GM19467 (cell line): ENCODE data around the gene RNASEH2B.
A peak's percentile ranks its signal among the peaks of the same experiment; 100 is the strongest.

ENCODE experiments used
- ATAC-seq: cut with Tn5 transposase; IDR thresholded peaks from one replicate; pipeline ENCODE4 v1.9.1; 2021; ENCODE audit warnings: mild to moderate bottlenecking, moderate library complexity; ENCODE audit not compliant: unreplicated experiment

The RNASEH2B gene

DNA sequence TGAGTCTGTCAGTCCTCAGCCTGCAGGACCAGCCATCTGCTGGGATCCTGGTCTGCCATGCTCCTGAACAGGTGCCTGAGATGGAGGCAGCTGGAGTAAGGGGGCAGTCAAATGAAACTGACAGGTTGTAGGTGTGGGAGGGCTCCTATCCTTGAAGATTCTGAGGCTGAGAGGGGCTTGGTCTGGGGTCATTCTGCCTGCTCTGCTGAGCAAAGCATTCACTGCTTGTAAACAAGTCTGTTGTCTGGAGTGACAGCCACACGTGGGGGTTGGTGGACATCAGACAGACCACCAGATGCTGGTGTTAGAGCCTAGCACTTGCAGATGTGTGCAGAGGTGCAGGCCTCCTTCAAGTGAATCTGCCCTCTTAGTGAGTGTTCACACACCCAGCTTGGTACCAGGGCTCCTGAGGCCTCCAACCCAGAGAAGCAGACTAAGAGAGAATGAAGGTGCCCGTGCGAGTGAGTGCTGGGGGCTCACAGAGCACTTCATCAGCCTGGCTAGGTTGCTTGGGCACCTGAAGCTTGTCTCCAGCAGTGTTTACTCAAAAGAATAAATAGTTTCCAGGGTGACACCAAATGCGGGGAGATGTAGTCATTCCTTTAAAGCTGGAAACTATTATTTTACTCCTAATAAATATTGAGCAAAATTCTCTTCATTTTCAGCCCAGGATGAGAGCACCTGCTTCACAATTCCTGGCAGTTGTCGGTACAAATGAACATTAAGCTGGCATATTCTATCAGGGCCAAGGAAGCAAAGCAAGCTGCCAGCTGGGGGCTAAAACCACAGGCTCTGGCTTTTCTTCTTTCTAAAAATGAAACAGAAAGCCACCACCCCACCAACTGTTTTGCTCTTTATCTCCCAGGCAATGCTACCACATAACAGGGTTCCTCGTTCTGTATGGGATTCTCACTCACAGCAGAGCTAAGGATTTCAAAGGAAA is 82.3 kb downstream of the RNASEH2B start:
- ATAC-seq = peak; percentile 69

DNA sequence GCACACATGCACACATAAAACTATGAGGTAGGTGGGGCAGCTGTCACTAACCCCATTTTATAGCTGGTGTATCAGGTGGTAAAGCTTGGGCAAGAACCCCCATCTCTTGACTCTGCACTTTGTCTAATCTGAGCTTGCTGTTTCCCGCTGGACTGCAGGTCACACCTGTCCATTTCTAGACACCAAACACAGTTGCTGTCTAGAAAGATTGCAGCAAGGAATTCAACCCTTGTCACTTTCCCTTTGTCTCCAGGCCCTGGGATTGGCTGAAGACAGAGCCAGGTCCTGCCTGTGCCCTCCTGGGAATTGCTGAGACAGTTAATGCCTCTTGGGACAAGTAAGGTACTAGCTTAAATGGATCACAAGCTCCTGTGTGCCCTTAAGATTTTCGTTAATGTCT is 83.8 kb downstream of the RNASEH2B start:
- no peak for ATAC-seq

DNA sequence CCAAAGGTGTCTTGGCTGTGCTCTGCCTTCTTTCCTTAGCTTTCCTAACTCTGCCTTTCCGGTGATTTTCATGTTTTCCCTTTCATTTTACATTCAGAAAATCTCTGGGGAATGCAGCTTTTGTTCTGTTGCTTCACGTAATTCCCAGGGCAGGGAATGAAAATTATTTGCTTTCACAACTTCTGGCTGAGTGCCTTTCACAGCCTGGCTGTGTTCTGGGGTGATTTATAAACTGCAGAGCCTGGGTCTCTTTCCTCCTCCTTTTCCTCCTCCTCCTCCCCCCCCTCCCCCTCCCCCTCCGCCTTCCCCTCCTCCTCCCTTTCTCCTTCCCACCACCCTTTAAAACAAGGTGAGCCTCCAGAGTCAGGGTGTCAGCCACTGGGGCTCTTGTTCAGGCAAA is 84.3 kb downstream of the RNASEH2B start:
- ATAC-seq = no peak

DNA sequence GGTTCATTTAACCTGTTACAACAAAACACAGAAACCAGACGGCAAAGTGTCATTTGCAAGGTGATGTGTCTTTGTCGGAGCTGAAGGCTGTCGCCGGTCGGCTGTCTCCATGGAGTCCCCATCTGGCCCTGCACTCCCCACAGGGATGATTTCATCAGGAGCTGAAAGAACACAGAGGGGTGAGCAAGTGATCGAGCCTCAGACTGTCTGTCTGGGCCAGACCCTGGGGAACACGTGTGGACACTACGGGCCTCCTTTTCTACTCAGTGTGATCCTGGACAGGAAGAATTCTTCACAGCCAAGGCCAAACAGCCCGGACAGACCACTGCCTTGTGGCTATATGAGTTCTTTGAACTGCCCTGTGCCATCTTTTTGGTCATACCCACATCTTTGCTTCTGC is 85.1 kb downstream of the RNASEH2B start:
- no peak for ATAC-seq

DNA sequence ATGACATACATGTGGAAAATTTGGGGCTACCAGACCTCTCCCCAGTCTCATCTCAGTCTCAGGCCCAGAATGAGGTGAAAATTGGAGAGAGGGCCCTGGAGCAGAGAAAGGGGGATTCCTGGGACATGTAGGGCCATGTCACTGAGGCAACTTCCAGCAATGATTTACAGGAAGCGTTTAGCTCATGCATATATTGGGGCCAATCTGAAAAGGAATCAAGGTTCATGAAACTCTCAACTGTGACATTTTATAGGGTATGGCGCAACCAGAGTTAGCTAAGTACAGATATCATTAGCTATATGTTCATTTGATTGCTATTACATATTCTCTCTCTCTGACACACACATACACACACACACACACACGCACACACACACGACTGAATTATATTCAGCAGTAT is 86.3 kb downstream of the RNASEH2B start:
- ATAC-seq = no peak

DNA sequence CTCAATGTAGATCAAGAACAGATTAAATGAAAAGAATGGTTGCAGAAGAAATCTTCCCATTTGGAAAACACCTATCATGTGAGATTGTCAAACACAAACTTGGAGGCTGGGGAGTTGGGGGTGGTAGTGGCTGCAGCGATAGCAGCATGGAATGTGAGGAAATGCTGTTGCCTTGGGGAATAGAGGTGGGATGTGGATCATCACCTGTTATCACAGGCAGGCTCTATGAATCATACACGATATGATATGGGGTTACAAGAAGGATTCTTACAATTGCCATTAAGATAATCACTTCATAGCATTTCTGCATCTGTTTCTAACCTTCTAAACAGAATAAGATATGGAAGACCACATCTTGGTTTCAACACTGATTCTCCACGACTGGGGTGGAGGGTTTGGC is 88.7 kb downstream of the RNASEH2B start:
- no peak for ATAC-seq

DNA sequence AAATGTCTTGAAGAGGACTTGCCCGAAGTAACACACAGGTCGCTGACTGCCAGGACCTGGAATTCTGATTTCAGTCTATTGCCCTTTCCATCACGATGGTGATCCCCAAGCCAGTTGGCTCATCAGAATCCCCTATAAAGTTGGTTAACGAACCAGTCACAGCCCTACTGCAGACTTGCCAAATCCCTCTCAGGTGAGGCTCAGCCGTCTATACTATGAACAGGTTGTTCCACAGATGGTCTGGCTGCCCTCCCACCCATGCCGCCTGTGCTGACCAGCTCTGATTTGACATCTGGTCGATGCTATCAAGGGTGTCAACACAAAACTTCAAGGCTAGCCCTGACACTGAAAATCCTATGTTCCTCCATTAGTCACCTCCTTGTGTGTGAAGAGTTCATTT is 90.0 kb downstream of the RNASEH2B start:
- no peak for ATAC-seq

DNA sequence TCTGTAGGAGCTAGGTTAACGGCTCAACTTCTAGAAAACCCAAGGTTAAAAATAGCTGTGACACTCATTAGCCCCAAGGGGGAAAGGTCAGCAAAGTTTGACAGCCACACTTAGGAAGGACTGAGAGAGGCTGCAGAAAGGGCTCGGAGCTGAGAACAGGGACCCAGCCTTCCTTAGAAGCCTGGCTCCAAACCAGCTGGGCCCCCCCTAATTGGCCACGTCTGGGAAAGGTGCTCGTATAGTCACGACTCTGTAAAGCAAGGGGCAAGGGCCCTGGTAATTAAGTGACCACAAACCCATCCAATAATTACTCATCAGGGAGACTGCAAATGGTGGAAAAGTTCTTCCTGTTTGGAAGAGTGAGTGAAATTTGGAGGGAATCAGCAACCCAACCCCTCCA is 90.5 kb downstream of the RNASEH2B start:
- ATAC-seq = no peak

DNA sequence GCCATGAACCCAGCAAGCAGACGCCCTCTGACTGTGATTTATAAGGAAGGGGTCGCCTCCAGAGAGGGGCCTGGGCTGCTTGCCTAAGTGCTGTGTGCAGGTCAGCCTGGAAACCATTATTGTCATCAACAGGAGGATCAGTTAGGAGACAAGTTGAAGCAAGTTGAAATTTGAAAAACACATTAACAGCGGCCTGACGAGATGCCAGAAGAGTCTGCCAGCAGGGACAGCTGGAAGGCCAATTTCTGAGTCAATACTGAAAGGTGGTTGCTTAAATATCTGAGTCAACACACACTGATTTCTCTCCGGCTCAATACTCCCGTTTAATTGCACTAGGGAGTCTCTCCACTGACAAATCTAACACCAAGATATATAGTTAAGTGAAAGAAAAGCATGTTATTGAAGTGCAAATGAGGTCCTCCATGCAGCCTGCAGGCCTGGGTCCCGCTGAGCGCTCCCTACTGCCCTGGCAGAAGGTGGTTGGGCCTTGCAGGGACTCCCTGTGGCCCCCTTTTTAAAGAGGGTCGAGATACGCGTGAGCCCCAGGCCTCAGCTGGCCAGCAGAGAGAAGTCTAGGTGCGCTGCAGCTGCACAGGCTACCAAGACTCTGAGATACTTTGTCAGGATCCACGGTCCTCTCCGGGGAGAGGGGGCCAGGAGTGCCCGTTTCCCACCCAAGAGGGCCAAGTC is 91.1 kb downstream of the RNASEH2B start:
- no peak for ATAC-seq

DNA sequence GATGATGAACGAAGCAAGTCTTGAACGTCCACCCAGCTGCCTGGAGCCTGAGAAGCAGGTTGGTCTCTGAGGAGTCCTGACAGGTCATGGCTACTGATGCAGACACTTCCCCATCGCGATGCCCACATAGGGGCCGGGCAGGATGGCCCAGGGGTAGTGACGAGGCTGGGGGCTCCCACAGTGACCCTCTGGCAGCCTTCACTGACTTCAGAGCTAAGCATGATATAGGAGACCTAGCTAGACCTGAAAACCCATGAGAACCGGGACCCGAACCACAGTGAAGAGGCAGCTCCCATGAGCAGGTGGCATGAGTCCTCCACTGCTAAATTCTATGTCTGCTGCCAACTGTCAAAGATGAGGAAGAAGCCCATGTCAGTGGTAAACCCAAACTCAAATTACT is 91.7 kb downstream of the RNASEH2B start:
- no peak for ATAC-seq

DNA sequence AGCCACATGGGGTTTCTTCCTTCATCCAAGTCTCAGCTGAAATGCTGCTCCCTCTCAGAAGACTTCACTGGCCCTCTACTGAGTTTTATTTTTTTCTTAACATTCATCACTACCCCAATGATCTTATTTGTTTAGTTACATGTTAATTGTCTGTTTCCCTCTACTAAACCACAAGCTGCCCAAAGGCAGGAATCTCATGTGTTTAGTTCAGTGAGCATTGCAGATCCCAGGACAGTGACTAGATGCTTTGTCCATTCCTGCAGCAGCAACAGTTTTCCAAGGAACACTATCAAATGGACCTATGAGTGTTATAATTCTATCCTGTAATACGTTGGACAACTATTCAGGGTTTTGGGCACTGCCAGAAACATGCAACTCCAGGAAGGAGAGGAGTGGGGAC is 93.1 kb downstream of the RNASEH2B start:
- no peak for ATAC-seq

DNA sequence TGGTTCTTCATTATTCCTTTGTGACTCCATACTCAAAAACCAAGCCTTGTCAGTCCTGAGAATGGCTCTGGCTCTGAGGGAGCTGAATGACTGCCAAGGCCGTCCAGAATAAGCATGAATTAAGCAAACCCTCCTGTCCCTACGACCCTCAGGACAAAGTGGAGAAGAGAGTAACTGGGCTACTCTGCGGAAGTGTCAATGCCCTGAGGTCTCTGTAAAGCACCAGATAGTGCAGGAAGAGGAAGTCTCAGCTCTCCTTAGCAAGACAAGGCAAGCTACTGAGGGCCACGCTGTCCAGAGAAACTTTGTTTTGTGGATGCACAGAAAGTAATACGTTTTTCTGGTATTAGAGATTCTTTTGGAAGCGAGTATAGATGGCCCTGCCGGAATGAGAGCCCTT is 94.1 kb downstream of the RNASEH2B start:
- no peak for ATAC-seq

DNA sequence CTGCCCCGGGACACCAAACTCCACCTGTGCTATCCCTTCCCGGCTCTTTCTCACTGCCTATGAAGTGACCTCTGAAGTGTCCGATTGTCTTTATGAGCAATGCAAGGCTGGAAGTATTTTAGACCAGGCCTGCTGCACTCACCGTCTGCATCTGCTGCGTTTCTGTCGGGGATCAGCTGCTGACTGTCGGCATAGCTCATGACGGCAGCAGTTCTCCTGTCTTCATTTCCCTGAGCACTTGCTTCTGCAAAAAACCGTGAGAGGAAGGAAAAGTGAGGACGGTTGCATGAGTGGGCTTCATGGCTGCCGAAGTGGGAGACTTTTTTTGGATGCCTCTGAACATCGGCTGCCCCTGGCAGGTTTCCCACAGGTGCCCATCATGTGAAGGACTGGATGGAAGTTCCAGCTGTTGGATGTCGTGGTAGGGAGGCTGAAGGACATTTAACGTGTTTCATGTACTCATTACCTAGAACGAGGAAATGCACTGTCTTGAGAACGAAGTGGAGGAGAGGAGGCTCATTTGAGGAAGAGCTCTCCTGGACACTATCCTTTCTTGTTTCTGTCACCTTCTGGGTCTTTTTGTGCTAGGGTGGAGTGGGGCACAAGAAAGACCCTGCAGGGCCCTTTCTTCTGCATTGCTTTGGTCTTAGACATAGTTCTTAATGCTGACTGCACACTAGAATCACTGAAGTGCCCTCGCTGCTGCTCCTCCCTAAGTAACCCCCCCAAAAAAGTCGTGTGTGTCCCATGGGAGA is 94.7 kb downstream of the RNASEH2B start:
- no peak for ATAC-seq

DNA sequence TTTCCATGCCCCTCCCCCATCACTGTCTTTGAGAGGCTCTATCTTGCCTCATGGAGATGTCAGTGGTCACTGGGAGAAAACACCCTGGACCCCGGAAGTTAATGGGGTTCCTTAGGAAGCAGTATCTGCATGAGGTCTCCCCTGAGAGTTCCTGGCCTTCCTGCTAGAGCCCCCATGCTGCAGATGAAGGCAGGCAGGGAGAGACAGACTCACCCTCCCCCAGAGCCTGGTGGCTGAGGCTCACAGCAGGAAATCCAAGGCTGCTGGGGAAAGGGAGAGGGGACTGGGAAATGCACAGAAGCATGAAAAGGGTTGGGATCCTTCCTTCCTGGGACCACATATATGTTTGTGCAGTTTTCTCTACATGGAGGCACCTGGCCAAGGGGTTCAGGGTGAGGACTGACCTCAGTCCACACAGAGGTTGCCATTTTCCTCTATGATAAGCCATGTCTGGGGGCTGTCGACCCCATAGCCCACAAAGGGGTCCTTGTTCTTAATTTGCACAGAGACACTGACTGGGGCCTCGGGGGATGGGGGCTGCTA is 95.4 kb downstream of the RNASEH2B start:
- ATAC-seq = no peak

DNA sequence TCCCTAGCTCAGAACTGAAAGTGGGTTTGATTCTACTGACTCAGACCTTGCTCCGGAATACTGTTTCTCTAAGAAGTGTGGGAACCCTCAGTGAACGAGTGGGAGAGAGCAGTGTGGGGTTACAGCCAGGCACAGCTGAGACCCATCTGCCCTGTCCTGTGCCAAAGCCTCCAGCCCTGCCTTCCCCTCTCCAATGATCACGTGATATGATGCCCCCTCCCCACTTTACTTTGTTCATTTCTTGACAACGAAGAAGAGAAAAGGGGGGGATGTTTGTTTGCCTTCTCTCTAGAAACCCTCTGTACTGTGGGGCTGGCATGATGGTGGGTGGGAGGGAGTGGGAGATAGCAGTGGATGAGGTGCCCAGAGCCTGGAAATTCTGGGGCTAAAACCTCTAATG is 96.0 kb downstream of the RNASEH2B start:
- no peak for ATAC-seq
